Lower lobe of right lung (tissue), 2 donors: Measurements from ENCODE around the gene APBB1IP. TPM values are rescaled to one million over a fixed set of nuclear protein-coding genes. Genes with fewer than 3 reads are reported as not detected.
A peak's percentile ranks its signal among the peaks of the same experiment; 100 is the strongest.

ENCODE experiments used
- ATAC-seq, 2 donors: fragments of 200-7000 bp; cut with Tn5 transposase; one replicate each; pipeline ENCODE4 v1.9.1; 2020 to 2022; ENCODE audit warnings: mild to moderate bottlenecking in 2 of 2, moderate library complexity in 2 of 2
- DNase-seq: peaks from one replicate; pipeline ENCODE4 v3.0.0-alpha.2; 2020
- H3K27ac ChIP-seq: fragments of 200-600 bp; one replicate; pipeline ENCODE4 v1.8.0; 2022
- H3K27me3 ChIP-seq: fragments of 200-600 bp; one replicate; pipeline ENCODE4 v1.8.0; 2022; ENCODE audit warnings: low read depth
- H3K36me3 ChIP-seq: fragments of 200-600 bp; one replicate; pipeline ENCODE4 v1.8.0; 2022; ENCODE audit warnings: mild to moderate bottlenecking
- H3K4me1 ChIP-seq: fragments of 200-600 bp; one replicate; pipeline ENCODE4 v1.8.0; 2022
- H3K4me3 ChIP-seq: fragments of 200-600 bp; one replicate; pipeline ENCODE4 v1.8.0; 2022; ENCODE audit warnings: mild to moderate bottlenecking
- H3K9me3 ChIP-seq: fragments of 200-600 bp; one replicate; pipeline ENCODE4 v1.8.0; 2022
- intact Hi-C: fragments of 100-400 bp; cut with DNase I; formaldehyde crosslinking; loops from one replicate; pipeline ENCODE4 v1.11.0; 2022
- total RNA-seq: library from RNA; stranded (reverse); fragmentation: NEBNext Ultra II Directional; extraction: Animal tissue kit (Norgen Biotek cat#: 25700); gene quantifications from one replicate; pipeline ENCODE4 v1.2.1, GENCODE V29; 2021
- TF ChIP-seq, protein P1 (sequence below): fragments of 200-600 bp; IDR thresholded peaks from one replicate; pipeline ENCODE4 v1.8.0; 2022; ENCODE audit warnings: antibody characterized with exemption, mild to moderate bottlenecking
- donor health status: DM: no; HTN: yes; CAD: no; lungs with severe emphysema.

The APBB1IP gene
- total RNA-seq, 1 donor from 2014 or later, result 36.8 TPM

- Histone ChIP-seq H3K4me3 (no peak overlapping the region), H3K27ac (no peak overlapping the region)
- peak; percentile 68 to 76 for ATAC-seq
Observed at GRCh38 chr10:26445411-26446031, 7.4 kb downstream of the APBB1IP start.

DNA sequence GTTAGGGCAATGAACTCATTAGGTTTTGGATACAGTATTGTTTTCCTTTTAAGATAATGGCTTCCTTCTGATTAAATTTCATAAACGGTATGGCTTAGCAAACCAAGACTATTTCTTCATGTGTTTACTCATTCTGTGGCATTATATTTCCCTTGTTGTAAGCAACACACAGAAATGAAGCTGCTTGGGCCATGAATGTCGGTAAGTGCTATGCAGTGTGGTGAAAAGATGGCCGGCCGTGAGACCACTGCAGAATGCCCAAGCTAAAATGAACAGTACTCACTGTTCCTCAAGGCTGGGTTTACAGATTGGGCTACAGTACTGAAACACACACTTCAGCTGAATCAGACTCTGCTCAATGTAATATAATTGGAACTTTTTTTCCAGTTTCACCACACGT is 8.1 kb downstream of the APBB1IP start:
- no peak overlapping the region for H3K4me3 ChIP-seq
- no peak overlapping the region for H3K27ac ChIP-seq
- H3K9me3 ChIP-seq, result no peaks in the 10 kb centered on the region
- TF ChIP-seq, protein P1, sequence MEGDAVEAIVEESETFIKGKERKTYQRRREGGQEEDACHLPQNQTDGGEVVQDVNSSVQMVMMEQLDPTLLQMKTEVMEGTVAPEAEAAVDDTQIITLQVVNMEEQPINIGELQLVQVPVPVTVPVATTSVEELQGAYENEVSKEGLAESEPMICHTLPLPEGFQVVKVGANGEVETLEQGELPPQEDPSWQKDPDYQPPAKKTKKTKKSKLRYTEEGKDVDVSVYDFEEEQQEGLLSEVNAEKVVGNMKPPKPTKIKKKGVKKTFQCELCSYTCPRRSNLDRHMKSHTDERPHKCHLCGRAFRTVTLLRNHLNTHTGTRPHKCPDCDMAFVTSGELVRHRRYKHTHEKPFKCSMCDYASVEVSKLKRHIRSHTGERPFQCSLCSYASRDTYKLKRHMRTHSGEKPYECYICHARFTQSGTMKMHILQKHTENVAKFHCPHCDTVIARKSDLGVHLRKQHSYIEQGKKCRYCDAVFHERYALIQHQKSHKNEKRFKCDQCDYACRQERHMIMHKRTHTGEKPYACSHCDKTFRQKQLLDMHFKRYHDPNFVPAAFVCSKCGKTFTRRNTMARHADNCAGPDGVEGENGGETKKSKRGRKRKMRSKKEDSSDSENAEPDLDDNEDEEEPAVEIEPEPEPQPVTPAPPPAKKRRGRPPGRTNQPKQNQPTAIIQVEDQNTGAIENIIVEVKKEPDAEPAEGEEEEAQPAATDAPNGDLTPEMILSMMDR, result no peak
- peaks cover 17% of the 10 kb centered on the region for H3K4me1 ChIP-seq
- DNase-seq (no peak), ATAC-seq (peak; percentile 12 to 29)
- no peaks in the 10 kb centered on the region for H3K36me3 ChIP-seq
- intact Hi-C loops, result no loop called here
- H3K27me3 ChIP-seq, result no peaks in the 10 kb centered on the region

More at GRCh38 chr10:26445411-26446031, 7.4 kb downstream of the APBB1IP start:
- no peak for DNase-seq
- Histone ChIP-seq H3K27me3 (no peaks in the 10 kb centered on the region), H3K9me3 (no peaks in the 10 kb centered on the region), H3K4me1 (peaks cover 17% of the 10 kb centered on the region), H3K36me3 (no peaks in the 10 kb centered on the region)
- intact Hi-C loops, result no loop called here
- TF ChIP-seq, protein P1, result peak; percentile 17

DNA sequence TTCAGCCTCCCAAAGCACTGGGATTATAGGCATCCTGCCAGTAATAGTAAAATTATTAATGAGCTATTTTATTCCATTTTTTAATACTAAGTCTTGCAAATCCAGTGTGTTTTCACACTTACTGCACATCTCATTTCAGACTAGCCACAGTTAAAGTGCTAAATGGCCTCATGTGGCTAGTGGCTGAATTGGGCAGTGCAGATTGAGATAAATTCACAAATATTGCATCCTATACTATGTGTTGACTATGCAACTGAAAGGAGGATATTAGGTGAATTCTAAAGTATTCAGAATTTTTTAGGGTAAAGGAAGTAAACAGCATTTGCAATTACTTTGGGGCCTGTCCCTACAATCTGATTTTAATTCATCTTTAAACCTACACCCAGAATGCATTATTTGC is 10.2 kb downstream of the APBB1IP start:
- intact Hi-C loops, result no loop called here
- Histone ChIP-seq H3K36me3 (no peaks in the 10 kb centered on the region), H3K4me1 (peaks cover 17% of the 10 kb centered on the region), H3K9me3 (no peaks in the 10 kb centered on the region), H3K27ac (no peak overlapping the region), H3K4me3 (no peak overlapping the region), H3K27me3 (no peaks in the 10 kb centered on the region)
- no peak for DNase-seq
- TF ChIP-seq, protein P1, result no peak
- no peak for ATAC-seq

- Histone ChIP-seq H3K27ac (no peak overlapping the region), H3K4me3 (no peak overlapping the region), H3K9me3 (no peaks in the 10 kb centered on the region), H3K4me1 (peaks cover 17% of the 10 kb centered on the region), H3K36me3 (no peaks in the 10 kb centered on the region), H3K27me3 (no peaks in the 10 kb centered on the region)
- intact Hi-C loops, result no loop called here
- ATAC-seq (peak; percentile 31 to 36), DNase-seq (no peak)
- TF ChIP-seq, protein P1, result no peak
Observed at GRCh38 chr10:26448706-26449435, 10.7 kb downstream of the APBB1IP start.

DNA sequence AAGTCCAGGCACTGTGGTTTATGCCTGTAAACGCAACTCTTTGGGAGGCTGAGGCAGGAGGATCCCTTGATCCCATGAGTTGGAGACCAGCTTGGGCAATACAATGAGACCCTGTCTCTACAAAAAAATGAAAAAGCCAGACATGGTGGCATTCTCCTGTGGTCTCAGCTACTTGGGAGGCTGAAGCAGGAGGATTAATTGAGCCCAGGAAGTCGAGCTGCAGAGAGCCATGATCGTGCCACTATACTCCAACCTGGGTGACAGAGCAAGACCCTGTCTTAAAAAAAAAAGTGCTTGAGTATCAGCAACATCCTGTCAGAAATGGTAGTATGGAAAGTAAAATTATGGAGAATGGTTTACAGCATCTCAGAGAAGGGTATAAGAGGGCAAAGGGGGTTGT is 11.6 kb downstream of the APBB1IP start:
- no peaks in the 10 kb centered on the region for H3K27me3 ChIP-seq
- ATAC-seq (no peak), DNase-seq (no peak)
- peaks cover 12% of the 10 kb centered on the region for H3K4me1 ChIP-seq
- intact Hi-C loops, result no loop called here
- no peaks in the 10 kb centered on the region for H3K9me3 ChIP-seq
- no peaks in the 10 kb centered on the region for H3K36me3 ChIP-seq
- H3K27ac ChIP-seq, result no peak overlapping the region
- H3K4me3 ChIP-seq, result no peak overlapping the region
- TF ChIP-seq, protein P1, result no peak
